Stimulated activated CD8-positive, alpha-beta memory T cell treated with anti-CD3 and anti-CD28 coated beads, Interleukin-4, amount 100 ng/mL, for 4 hours (primary cell): Measurements from ENCODE around the gene EPB41L1.

ENCODE experiments used
- DNase-seq, 2 donors: peaks; one replicate each; pipeline ENCODE4 v3.0.0-alpha.2; 2020; ENCODE audit warnings: low read depth in 2 of 2, low spot score in 1 of 2

EPB41L1 gene

DNA sequence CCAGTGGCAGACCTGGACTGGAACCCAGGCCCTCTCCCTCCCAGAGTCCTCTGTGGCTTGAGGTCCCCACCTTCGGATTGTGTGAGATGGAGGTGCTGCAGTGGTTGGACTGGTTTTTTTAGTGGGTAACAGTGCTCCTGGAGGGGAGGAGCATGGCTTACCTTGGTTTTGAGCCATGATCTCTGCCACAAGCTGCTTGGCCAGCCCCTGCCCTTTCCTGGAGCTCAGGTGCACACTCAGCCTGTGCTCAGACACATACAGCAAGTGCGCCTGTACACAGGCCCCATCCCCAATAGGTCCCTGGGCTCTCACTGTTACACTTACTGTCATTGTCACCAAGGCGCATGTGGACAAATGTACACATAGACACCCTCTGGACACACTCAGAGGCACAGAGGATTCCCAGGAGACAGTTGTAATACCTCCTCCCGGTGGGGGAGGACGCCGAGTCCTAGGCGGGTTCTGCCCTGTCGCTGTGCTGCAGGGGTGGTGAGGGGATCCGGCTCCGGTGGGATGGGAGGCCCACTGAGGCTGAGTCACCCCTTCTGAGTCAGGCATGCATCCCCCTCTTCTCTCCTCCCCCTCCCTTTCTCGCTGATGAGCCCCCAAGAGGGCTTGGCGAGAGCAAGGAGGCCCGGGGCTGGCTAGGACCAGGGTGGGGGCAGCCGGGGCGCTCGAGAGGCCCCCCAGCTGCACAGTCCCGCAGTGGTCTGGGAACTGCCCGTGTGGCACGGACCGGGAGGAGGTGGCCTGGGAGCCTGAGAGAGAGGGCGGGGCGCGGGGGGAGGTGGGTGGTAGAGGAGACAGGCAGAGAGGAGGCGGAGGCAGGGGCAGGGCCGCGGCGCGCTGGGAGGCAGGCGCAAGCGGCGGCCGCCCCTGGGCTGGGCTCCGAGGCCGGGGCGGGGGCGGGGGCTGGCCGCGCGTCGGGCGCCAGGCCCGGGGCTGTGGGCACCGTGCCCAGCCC is 522 bp upstream of the EPB41L1 start:
- DNase-seq, result peak in 1 of 2 donors; percentile 4

DNA sequence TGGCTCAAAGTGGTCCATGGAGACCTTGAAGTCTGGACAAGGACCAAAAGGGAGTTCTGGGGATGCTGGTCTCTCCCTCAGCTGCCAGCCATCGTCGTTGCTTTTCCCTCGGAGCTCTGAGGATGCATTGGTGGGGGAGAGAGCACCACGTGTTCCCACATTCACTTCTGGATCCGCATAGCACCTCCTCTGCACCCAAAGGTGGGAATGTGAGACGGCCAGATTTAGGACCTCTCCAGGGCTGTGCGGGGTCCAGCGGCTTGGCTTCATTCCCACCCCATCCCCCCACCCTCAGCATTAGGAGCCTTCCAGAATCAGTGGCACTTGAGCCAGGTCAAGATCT is 1.1 kb downstream of the EPB41L1 start:
- no peak for DNase-seq

DNA sequence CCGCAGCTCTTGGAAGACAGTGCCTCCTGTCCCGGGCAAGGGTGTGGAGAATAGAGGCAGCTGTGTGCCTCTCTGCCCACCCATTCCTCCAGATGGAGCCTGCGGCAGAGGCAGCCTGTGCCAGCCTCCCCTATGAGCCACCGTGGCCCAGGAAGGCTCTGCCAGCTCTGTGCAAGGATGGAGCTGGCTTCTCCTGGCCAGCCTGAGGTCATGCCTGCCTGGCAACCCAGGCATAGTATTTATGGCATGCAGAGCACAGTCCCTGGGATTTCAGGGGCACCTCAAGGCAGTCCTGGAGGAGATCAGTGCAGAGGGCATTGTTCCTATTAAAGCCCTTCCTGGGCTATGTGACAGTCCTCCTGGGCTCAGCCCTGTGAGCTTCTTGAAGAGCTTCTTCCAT is 1.5 kb downstream of the EPB41L1 start:
- DNase-seq, result no peak

DNA sequence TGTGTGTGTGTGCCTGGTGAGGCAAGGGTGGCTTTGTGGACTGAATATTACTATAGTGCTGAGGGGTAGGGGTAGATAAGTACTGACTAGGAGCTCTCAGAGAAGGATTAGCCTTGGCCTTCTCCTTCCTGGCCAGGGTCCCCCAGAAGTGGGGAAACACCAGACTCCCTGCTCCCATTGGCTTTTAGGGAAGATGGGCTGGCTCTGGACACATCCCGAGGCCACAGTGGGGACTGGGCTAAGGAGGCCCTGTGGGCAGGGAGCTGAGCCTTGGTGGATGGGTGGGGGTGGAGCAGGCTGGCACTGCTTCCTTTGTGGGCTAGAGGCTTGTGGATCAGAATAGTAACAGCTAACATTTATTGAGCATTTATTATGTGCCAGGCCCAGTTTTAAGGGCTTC is 3.1 kb downstream of the EPB41L1 start:
- no peak for DNase-seq

DNA sequence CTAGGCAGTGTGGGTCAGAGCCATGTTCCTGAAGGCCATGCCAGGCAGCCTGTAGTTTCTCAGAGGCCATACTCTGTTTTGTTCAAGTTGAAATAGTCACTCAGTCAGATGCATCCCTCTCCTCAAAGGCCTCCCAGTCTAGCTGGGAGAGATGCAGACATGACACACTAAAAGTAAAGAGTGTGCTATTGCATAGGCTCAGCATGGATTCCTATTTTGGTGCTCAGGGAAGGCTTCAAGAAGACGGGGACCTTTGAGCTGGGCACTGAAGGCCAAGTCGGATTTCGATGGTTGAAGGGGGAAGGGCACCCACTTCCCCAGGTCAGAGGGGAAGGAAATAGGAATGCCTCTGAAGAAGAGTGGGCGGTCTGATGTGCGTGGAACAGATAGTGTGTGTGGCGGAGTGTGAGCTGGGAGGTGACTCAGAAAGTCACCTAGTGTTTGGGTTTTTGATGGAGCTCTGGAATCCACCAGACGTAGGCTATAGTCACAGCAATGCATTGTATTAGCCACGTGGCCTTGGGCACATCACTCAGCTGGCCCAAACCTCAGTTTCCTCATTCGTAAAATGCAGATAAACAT is 3.7 kb downstream of the EPB41L1 start:
- DNase-seq, result no peak

DNA sequence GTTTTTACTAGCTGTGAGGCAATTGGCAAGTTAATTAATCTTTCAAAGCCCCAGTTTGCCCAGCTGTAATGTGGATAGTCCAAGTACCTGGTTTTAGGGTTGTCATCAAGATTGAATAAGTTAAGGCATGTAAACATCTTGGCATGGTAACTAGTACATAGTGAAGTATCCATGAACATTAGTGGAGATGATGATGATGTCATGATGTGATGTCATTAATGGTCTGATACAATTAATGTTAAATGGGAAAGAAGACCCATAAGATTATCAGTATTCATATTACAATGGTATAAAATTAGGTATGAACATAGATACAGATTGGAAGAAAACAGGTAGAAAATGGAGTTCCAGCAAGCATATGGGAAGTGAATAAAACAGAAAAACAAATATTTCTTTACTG is 5.3 kb downstream of the EPB41L1 start:
- DNase-seq, result no peak

DNA sequence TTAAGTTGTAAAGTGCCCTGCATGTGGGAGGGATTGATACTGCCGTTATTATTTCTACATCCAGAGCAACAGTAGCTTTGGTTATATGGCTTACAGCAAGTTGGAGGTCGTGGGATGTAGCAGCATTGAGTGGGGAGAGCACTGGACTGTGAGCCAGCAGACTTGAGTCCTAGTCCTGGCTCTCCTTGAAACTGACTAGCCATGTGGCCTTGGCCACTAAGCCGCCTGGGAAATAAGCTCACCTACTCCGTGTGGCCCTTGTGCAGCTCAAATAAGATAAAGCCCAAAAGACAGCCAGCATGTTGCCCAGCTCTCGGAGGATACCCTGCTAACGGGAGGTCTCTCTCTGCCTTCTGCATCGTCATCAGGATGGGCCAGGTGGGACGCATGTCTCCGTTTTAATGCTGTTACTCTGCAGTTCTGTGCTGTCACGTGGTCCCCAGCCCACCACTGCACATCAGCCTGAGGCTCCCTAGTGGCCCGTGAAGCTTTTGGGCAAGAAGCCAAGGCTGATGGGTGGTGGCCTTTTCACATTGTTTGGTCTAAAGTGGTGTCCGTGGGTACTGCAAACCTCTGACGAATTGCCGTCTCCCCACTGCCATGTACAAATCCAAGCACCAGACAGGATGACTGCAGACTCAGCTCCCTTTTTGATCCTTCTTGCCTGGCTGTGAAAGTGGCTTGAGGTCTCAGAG is 7.9 kb downstream of the EPB41L1 start:
- DNase-seq, result no peak

DNA sequence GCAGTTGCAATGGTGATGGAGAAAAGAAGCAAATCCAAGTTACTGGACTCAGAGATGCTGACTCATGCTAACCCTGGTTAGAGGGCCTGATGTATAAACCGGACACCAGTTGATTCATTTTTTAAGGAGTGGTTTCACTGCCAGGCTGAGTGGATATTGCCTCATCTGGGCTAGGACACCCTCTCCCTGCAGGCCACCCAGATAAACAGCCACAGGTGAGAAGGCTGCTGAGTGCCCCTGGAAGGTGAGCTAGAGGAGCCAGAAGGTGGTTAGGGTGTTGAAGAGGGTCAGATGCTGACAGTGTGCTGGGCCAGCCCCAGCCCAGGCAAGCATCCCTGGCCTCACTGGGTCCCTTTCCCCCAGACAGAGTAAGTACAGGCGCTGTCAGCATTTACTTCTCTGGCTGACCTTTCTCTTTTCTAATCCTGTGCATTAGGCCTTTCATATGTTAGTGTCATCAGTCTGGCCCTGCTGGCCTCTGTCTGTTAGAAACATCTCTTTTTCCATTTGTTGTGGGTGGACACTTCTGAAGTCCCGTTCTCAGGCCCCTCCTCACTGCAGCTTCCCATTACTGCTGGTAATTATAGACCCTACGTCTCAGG is 13.5 kb downstream of the EPB41L1 start:
- no peak for DNase-seq

DNA sequence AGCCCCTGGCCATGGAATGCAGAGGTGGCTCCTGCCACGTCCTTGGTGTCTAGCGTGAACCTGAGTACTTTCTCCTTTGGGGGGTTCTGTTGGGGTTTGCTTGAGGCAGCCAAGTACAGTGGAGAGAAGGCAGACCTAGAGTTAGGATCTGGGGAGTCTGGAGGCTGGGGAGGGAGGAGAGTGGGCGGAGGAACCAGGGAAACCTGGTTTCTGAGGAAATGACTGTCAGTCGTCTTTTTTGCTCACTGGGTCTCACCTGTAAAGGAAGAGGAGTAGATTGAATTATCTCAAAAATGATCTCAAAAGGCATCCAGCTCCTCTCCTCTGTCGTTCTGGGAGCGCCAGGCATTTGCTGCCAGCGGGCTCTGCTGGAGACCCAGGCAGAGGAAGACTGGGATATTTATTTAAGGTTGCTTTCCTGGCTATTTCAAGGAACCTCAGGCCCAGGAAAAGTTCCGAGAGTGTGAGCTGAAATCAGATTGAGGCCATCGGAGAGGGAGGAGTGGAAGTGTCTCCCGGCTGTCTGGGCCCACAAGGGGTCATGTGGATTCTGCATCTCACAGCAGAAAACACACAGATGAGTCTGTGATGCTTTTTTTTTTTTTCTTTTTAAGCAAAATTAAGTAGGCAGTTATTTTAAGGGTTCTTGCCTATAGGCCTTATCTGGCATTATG is 16.1 kb downstream of the EPB41L1 start:
- no peak for DNase-seq

DNA sequence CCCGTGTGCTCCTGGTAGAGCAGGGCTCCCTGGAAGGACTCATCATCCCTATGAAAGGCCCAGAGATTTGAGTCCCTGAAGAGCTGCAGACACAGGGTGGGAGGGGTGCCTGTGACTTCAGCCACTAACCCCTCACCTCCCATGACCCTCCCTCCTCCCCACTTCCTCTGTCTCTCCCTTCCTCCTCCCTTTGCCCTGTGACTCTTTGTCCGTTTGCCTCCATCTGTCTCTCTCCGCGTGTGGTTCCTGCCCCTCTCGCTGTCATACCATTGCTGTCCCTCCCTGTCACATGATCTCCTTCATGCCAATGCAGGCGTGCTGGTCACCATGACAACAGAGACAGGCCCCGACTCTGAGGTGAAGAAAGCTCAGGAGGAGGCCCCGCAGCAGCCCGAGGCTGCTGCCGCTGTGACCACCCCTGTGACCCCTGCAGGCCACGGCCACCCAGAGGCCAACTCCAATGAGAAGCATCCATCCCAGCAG is 19.0 kb downstream of the EPB41L1 start:
- no peak for DNase-seq

DNA sequence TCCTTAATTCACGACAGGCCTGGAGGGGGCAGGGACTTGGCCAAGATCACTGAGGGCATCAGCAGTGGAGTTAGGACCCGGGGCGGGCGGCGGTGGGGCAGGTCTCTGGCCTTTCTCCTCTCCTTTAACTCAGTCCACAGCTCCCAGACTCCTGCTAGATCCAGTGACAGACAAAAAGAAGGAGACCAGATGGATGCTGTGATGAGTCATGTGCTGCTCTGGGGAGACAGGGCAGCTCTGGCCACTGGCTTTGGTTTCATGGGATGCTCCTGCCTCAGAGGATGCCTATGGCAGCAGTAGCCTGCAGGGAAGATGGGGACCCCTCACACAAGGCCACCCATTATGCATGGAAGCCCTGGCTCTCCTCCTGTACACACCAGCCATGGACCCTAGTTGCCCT is 20.5 kb downstream of the EPB41L1 start:
- DNase-seq, result no peak

DNA sequence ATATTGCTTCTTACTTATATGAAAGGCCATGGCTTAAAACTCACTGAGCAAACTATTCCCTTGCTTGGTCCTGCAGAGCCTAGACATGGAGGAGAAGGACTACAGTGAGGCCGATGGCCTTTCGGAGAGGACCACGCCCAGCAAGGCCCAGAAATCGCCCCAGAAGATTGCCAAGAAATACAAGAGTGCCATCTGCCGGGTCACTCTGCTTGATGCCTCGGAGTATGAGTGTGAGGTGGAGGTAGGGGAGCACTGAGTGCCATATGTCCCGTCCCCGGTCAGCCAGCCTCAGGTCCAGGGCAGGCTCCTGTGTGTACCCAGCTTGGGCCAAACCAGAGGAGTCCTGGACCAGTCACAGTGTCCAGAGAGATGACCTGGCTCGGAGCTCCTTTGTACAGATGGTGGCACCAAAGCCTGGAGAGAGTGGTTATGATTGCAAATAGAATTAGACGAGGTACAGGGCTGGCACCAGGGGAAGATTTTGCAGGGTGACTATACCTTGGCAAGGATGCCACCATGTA is 21.0 kb downstream of the EPB41L1 start:
- DNase-seq, result no peak

DNA sequence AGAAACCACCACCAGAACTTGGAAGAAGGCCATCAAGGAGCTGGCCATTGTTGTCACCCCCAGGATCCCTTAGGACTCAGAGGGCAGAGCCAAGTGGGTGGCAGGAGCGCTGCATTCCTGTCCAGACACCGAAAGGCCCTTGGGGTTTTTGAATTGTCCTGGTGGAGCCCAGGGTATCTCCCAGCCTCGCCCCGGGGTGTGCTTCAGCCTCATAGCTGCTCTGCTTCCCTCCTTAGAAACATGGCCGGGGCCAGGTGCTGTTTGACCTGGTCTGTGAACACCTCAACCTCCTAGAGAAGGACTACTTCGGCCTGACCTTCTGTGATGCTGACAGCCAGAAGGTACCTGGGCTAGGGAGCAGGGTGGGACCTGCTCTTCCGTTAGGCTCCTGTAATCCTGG is 23.2 kb downstream of the EPB41L1 start:
- DNase-seq, result no peak

DNA sequence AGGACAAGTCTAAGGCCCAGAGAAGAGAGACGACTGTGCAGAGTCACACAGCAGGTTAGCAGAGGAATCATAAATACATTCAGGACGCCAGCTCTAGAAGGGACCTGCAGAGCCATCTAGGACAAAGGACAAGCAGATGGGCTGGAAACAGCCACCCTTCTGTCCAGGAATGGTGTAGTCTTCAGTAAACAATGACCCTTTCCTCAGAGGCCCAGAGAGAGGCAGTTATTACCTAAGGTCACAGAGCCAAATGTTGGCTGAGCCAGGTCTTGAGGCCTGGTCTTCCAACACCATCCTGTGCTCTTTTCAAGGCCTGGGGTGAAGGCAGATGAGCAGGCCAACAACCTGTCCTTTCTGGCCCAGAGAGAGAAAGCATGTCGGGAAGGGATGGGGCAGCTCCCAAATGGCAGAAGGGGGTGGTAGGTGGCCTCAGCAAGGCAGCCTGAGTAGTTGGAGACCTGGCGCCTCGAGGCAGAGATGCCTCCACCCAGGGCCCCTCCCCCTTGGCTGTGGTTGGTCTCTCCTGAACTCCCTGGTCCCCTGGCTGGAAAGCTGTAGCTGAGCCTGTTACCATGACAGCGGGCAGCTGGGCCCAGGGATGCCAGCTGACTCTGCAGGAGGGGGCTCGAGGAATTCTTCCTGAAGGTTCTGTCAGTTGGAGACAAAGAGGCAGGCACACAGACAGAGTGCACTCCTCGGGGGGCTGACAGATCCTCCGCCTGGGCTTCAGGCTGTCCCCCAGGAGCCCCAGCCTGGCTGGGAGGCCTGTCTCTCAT is 24.8 kb downstream of the EPB41L1 start:
- no peak for DNase-seq

DNA sequence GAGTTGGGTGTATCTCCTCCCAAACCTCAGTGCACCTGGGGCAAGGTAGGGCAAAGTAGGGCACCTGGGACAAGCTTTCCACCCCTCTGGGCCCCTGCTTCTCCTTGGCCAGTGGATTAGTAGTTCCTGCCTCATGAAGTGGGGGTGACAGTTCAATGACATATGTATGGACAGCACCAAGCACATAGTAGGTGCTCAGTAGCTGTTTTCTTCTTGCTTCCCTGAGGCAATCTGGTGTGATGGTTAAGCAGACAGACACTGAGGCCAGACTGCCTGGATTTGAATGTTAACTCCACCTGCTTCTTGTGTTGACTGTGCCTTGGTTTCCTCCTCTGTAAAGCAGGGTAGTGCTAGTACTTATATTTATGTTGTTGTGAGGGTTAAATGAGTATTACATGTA is 25.8 kb downstream of the EPB41L1 start:
- DNase-seq, result no peak

DNA sequence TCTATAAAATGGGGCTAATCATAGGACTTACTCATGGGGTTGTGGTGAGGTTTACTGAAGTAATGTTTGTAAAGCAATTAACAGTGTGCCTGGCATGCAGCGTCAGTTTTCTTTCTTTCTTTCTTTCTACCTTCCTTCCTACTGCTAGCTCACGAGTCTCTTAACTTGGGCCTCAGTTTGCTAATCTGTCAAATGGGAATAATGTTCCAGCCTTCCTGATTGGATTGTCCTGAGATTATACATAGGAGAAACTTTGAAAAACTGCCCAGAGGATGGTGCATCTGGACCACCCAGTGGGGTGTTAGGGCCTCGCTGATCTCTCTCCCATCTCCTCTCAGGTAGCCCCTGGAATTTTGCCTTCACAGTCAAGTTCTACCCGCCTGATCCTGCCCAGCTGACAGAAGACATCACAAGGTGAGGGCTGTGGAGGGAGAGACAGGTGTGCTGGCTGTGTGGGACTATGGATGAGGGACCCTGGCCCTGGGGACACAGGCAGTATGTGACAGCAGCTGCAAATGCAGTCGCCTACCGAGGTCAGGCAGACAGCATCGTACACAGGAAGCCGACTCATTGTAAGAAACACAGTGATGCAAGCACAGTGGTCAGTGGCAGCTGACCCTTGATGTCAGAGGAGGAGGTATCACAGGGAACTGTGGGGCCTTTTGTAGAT is 27.5 kb downstream of the EPB41L1 start:
- no peak for DNase-seq

DNA sequence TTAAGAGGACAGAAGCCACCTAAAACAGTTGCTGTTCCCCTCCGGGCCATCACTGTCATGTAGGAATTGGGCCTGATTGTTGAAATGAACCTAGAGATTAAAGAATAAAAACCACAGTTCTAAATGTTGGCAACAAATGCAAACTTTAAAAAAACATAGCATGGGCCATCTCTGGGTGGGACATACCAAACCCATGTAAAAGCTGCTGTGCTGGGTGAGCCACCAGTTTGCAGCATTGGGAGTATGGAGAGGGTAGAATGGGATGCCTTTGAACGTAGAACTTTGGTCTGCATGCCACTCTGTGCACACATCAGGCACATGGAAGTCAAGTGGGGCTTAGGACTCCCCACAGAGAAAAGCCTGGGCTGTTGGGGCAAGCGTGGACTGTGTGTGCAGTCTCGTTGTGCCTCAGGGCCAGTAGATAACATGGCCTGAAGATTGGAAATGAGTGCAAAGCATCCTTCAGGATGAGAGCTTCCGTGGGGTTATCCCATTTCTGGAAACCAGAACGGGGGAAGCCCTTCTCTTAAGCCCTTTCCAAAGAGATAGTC is 28.1 kb downstream of the EPB41L1 start:
- no peak for DNase-seq

DNA sequence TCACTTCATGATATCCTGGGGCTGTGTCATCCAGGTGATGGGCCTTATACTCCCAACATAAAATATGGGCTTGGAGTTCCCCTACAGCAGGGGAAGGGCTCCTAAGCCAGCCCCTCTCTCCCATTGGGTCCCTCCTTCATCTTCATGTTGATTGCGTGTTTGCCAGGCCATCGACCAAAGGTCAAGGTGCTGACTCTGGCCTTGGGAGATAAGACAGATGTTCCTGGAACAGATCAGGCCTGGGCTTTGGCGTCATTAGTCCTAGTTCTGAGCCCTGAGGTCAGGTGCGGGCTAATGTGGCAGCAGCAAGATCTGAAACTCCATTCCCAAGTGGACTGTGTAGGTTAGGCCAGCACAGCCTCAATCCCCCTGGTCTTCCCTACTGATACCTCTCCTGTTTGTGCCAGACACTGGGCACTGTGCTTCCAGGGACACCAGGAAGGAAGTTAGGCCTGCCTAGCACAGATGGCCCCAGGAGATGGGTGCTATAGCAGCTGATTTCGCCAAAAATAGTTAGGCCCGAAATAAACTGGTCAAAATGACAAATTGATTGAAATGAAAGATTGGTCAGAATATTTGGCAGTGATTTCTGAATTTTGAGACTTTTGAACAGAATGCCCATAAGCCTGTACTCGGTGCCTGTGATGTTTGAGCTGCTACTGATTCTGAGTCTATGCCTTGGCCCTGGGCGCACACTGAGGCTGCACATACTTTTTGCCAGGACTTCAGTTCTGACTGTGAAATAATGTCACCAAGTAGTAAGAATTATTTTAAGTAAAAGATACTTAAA is 28.8 kb downstream of the EPB41L1 start:
- DNase-seq, result no peak
